ENCODE results near the gene LILRB1.
A peak's percentile ranks its signal among the peaks of the same experiment; 100 is the strongest.

Gene LILRB1

GRCh38 chr19:54667217-54667616 is 36.9 kb downstream of the LILRB1 start:
- Histone ChIP-seq H2AFZ (no peak overlapping the region), H3K4me1 (no peaks in the 10 kb centered on the region), H3K9ac (no peak overlapping the region), H3K4me3 (ENCODE audit: low read depth, low read length) (no peak overlapping the region), H3K9me3 (ENCODE audit: control insufficient read depth, low read length) (no peaks in the 10 kb centered on the region), H3K36me3 (ENCODE audit: control insufficient read depth, insufficient read depth, low read length) (no peaks in the 10 kb centered on the region), H3K27ac (no peak overlapping the region), H3K27me3 (ENCODE audit: control insufficient read depth, insufficient read depth, low read length) (no peaks in the 10 kb centered on the region), H3K4me2 (ENCODE audit: low read length) (no peak overlapping the region), H3K79me2 (no peaks in the 10 kb centered on the region)
- TF ChIP-seq CTCF (IDR thresholded peaks at IDR 0.05) = no peak

DNA sequence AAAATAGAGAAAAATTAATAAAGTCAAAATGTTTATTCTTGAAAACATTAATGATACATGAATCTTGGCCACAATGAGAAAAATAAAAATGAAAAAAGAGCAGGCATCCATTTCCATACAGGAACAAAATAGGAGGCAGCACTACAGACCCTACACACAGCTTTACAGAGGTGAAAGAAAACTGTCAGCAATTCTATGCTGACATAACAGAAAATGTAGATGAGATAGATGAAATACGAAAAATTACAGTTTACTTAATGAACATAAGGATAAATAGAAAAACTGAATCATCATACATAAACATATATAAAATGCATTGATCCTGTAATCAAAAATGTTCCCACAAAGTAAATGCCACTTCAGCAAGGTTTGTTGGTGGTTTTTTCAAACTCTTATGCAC is 38.1 kb downstream of the LILRB1 start:
- no peaks in the 10 kb centered on the region for H3K79me2 ChIP-seq
- no peak overlapping the region for H3K4me2 ChIP-seq (ENCODE audit: low read length)
- no peak overlapping the region for H3K4me3 ChIP-seq (ENCODE audit: low read depth, low read length)
- H2AFZ ChIP-seq = no peak overlapping the region
- no peak overlapping the region for H3K27ac ChIP-seq
- H3K27me3 ChIP-seq (ENCODE audit: control insufficient read depth, insufficient read depth, low read length) = no peaks in the 10 kb centered on the region
- no peak for TF ChIP-seq CTCF (IDR thresholded peaks at IDR 0.05)
- H3K9me3 ChIP-seq (ENCODE audit: control insufficient read depth, low read length) = no peaks in the 10 kb centered on the region
- no peak overlapping the region for H3K9ac ChIP-seq
- H3K36me3 ChIP-seq (ENCODE audit: control insufficient read depth, insufficient read depth, low read length) = no peaks in the 10 kb centered on the region
- no peaks in the 10 kb centered on the region for H3K4me1 ChIP-seq

DNA sequence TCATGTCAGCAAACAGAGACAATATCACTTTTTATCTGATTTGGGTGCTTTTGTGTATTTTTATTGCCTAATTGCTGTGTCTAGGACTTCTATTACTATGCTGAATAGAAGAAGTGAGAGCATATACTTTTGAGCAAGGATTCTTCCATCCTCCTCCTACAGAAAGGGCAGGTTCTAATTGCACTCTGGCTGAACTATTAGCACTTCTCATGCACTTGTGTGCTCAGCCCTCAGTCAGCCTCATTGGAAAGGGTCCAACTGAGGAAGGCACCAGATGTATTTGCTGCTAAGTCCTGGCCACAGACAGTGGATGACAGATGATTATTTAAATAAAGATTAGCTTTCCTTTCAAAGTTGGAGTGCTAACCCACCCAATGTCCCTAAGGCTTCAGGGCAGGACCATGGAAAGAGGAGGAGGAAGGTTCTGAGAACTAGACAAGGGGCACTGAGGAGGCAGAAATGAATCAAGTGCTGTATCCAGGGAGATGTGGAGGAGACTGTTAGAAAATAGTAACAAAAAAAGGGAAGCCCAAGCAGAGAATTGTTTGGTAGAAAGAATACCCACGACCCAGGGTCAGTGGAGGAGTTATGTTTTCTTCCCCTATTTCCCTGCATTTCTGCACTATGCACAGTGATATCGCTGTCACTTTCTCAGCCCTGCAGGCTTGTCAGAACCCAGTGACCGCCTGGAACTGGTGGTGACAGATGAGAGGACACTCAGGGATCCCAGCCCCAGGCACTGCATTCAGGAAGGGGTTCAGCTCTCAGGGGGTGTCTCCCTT is 40.5 kb downstream of the LILRB1 start:
- no peaks in the 10 kb centered on the region for H3K36me3 ChIP-seq (ENCODE audit: control insufficient read depth, insufficient read depth, low read length)
- H3K79me2 ChIP-seq = no peaks in the 10 kb centered on the region
- no peak overlapping the region for H3K27ac ChIP-seq
- H3K4me2 ChIP-seq (ENCODE audit: low read length) = no peak overlapping the region
- H3K9ac ChIP-seq = no peak overlapping the region
- no peaks in the 10 kb centered on the region for H3K9me3 ChIP-seq (ENCODE audit: control insufficient read depth, low read length)
- H3K4me3 ChIP-seq (ENCODE audit: low read depth, low read length) = no peak overlapping the region
- H3K27me3 ChIP-seq (ENCODE audit: control insufficient read depth, insufficient read depth, low read length) = no peaks in the 10 kb centered on the region
- H3K4me1 ChIP-seq = no peaks in the 10 kb centered on the region
- TF ChIP-seq CTCF (IDR thresholded peaks at IDR 0.05) = no peak
- no peak overlapping the region for H2AFZ ChIP-seq

DNA sequence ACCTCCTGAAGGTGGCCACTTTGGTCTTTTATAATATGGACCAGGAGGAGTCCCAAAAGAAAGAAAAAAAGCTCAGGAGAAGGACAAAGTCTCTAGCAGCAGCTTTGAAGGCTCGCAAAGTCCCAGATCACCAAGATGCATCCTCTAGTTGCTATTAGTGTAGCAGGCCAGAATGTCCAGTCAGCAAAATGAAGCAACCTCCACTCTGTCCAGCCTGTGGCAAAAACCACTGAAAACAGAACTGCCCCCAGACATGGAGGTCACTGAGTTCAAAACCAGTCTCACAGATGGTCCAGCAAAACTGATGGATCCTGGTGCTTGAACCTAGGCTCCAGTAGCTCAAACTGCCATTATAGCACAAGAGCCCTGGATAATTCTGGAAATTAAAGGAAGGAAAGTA is 42.9 kb downstream of the LILRB1 start:
- Histone ChIP-seq H3K27me3 (ENCODE audit: control insufficient read depth, insufficient read depth, low read length) (no peaks in the 10 kb centered on the region), H3K4me2 (ENCODE audit: low read length) (no peak overlapping the region), H3K9ac (no peak overlapping the region), H2AFZ (no peak overlapping the region), H3K79me2 (no peaks in the 10 kb centered on the region), H3K36me3 (ENCODE audit: control insufficient read depth, insufficient read depth, low read length) (no peaks in the 10 kb centered on the region), H3K4me3 (ENCODE audit: low read depth, low read length) (no peak overlapping the region), H3K4me1 (no peaks in the 10 kb centered on the region), H3K9me3 (ENCODE audit: control insufficient read depth, low read length) (no peaks in the 10 kb centered on the region), H3K27ac (no peak overlapping the region)
- TF ChIP-seq CTCF (IDR thresholded peaks at IDR 0.05) = no peak

- Histone ChIP-seq H3K27ac (no peak overlapping the region), H3K9ac (no peak overlapping the region), H3K36me3 (ENCODE audit: control insufficient read depth, insufficient read depth, low read length) (no peaks in the 10 kb centered on the region), H3K4me2 (ENCODE audit: low read length) (no peak overlapping the region), H2AFZ (no peak overlapping the region), H3K27me3 (ENCODE audit: control insufficient read depth, insufficient read depth, low read length) (no peaks in the 10 kb centered on the region), H3K9me3 (ENCODE audit: control insufficient read depth, low read length) (no peaks in the 10 kb centered on the region), H3K79me2 (no peaks in the 10 kb centered on the region), H3K4me3 (ENCODE audit: low read depth, low read length) (no peak overlapping the region), H3K4me1 (no peaks in the 10 kb centered on the region)
- TF ChIP-seq CTCF (IDR thresholded peaks at IDR 0.05) = peak; percentile 52
These were observed 43.8 kb downstream of the LILRB1 start for GRCh38 chr19:54674021-54674617.

All from parathyroid adenoma (tissue), 2 donors.